Measurements from ENCODE around the gene PLK5.

GRCh38 chr19:1502433-1503088 is 21.3 kb upstream of the PLK5 start:
- TF ChIP-seq CTCF (IDR thresholded peaks at IDR 0.05), result no peak
- no peak for TF ChIP-seq EZH2 (IDR thresholded peaks at IDR 0.05; ENCODE audit: borderline replicate concordance, insufficient read depth, low read depth, low read length, poor library complexity, severe bottlenecking)
